Neural crest cell (in vitro differentiated cells): ENCODE results near the gene ZNF879. TPM values are rescaled to one million over a fixed set of nuclear protein-coding genes. Genes with fewer than 3 reads are reported as not detected.

ENCODE experiments used
- DNase-seq: peaks from one replicate; pipeline ENCODE4 v3.0.0; 2021; ENCODE audit warnings: low read depth, mixed read lengths, low spot score
- H3K27ac Mint-ChIP-seq: one replicate; pipeline ENCODE4 v1.8.0; 2021; ENCODE audit warnings: mild to moderate bottlenecking, mixed read lengths; ENCODE audit not compliant: unreplicated experiment
- H3K27me3 Mint-ChIP-seq: 2 replicates; pipeline ENCODE4 v1.8.0; 2021; ENCODE audit warnings: low read depth, mild to moderate bottlenecking, mixed read lengths
- H3K36me3 Mint-ChIP-seq: 2 replicates; pipeline ENCODE4 v1.8.0; 2021; ENCODE audit warnings: low read depth, mild to moderate bottlenecking, mixed read lengths
- H3K4me1 Mint-ChIP-seq: 2 replicates; pipeline ENCODE4 v1.8.0; 2021; ENCODE audit warnings: mixed read lengths
- H3K4me3 Mint-ChIP-seq: one replicate; pipeline ENCODE4 v1.8.0; 2021; ENCODE audit warnings: mild to moderate bottlenecking, mixed read lengths
- H3K9me3 Mint-ChIP-seq: 2 replicates; pipeline ENCODE4 v1.8.0; 2021; ENCODE audit warnings: mixed read lengths
- CTCF ChIP-seq: fragments of 200-600 bp; sonication (generic); conservative IDR thresholded peaks from 2 replicates; pipeline ENCODE4 v1.5.0; 2021; ENCODE audit warnings: antibody characterized with exemption, mild to moderate bottlenecking
- total RNA-seq: library from RNA; stranded (reverse); gene quantifications from 2 replicates; pipeline ENCODE4 v1.2.1, GENCODE V29; 2021

Gene ZNF879
- total RNA-seq, 1 donor from 2014 or later: 7.4 TPM

- peaks cover 14% of the 10 kb centered on the region for H3K27me3 Mint-ChIP-seq
- H3K4me1 Mint-ChIP-seq: peaks cover 5% of the 10 kb centered on the region
- H3K4me3 Mint-ChIP-seq: no peak overlapping the region
- no peak overlapping the region for H3K27ac Mint-ChIP-seq
- no peak for DNase-seq
- peaks cover 18% of the 10 kb centered on the region for H3K9me3 Mint-ChIP-seq
- peaks cover 17% of the 10 kb centered on the region for H3K36me3 Mint-ChIP-seq
- no peak for TF ChIP-seq CTCF
Observed at GRCh38 chr5:179055436-179055835, 31.8 kb downstream of the ZNF879 start.

- no peak for TF ChIP-seq CTCF
- Mint-ChIP-seq H3K9me3 (peaks cover 18% of the 10 kb centered on the region), H3K4me1 (peaks cover 5% of the 10 kb centered on the region), H3K27me3 (peaks cover 14% of the 10 kb centered on the region), H3K36me3 (peaks cover 17% of the 10 kb centered on the region), H3K27ac (no peak overlapping the region), H3K4me3 (no peak overlapping the region)
- DNase-seq: no peak
Observed at GRCh38 chr5:179055841-179056240, 32.2 kb downstream of the ZNF879 start.

- H3K4me1 Mint-ChIP-seq: peaks cover 5% of the 10 kb centered on the region
- peaks cover 26% of the 10 kb centered on the region for H3K9me3 Mint-ChIP-seq
- peaks cover 50% of the 10 kb centered on the region for H3K36me3 Mint-ChIP-seq
- H3K4me3 Mint-ChIP-seq: peak within 1 kb of the TSS; percentile 88
- H3K27ac Mint-ChIP-seq: no peak within 1 kb of the TSS
- TF ChIP-seq CTCF: no peak
- DNase-seq: peak; percentile 65
- H3K27me3 Mint-ChIP-seq: peaks cover 9% of the 10 kb centered on the region
Observed at GRCh38 chr5:179060116-179061008, 36.8 kb downstream of the ZNF879 start, which contains the start of gene ZNF354C. ZNF354C (plus strand) TSS chr5:179060373; CDS start chr5:179062069, 1,696 bp downstream.

GRCh38 chr5:179061025-179061424 lies 37.4 kb downstream of the ZNF879 start:
- Mint-ChIP-seq H3K27ac (no peak overlapping the region), H3K9me3 (peaks cover 28% of the 10 kb centered on the region), H3K27me3 (peaks cover 4% of the 10 kb centered on the region), H3K4me1 (peaks cover 2% of the 10 kb centered on the region), H3K36me3 (peaks cover 51% of the 10 kb centered on the region), H3K4me3 (peak overlapping the region; percentile 84)
- TF ChIP-seq CTCF: no peak
- no peak for DNase-seq

GRCh38 chr5:179065703-179066102 lies 42.1 kb downstream of the ZNF879 start:
- Mint-ChIP-seq H3K36me3 (peaks cover 80% of the 10 kb centered on the region), H3K27me3 (no peaks in the 10 kb centered on the region), H3K9me3 (peaks cover 31% of the 10 kb centered on the region), H3K27ac (no peak overlapping the region), H3K4me3 (peak overlapping the region; percentile 16), H3K4me1 (no peaks in the 10 kb centered on the region)
- no peak for DNase-seq
- no peak for TF ChIP-seq CTCF
